IMR-90 (cell line): ENCODE measurements around the gene CAMTA1. TPM values are rescaled to one million over a fixed set of nuclear protein-coding genes. Genes with fewer than 3 reads are reported as not detected.

Experiments used
- ATAC-seq: fragments of 200-7000 bp; cut with Tn5 transposase; 2 replicates; pipeline ENCODE4 v1.9.1; 2020; ENCODE audit warnings: low read depth, mild to moderate bottlenecking, moderate library complexity
- BruUV-seq: library from RNA; stranded (reverse); fragments of 400-500 nt; replicated peaks from 2 replicates; lab custom pipeline; 2021; lab: Mats Ljungman, UMichigan
- CTCF ChIA-PET: fragments of 300-600 bp; formaldehyde crosslinking; extraction: SDS; loops from one replicate; lab custom pipeline; 2021; ENCODE audit warnings: antibody characterized with exemption; lab: Yijun Ruan, JAX
- POLR2A ChIA-PET: fragments of 300-600 bp; sonication (Branson Sonifier 250); formaldehyde crosslinking; loops from one replicate; lab custom pipeline; 2022; ENCODE audit warnings: antibody characterized with exemption; ENCODE audit not compliant: unreplicated experiment; lab: Charles Lee
- DNase-seq: peaks from one replicate; pipeline ENCODE4 v3.0.0; 2013
- H2AFZ ChIP-seq: replicated peaks from 2 replicates; pipeline ENCODE3; 2013; ENCODE audit warnings: low read length, mild to moderate bottlenecking; ENCODE audit not compliant: poor library complexity
- H2AK5ac ChIP-seq: 2 replicates; pipeline ENCODE4 v1.6.1; 2013; ENCODE audit warnings: low read depth, low read length, inconsistent platforms
- H2AK9ac ChIP-seq: replicated peaks from 2 replicates; pipeline ENCODE3; 2013; ENCODE audit warnings: mild to moderate bottlenecking, low read depth, low read length, moderate library complexity; ENCODE audit not compliant: poor library complexity
- H2BK120ac ChIP-seq: 2 replicates; pipeline ENCODE4 v1.6.1; 2013; ENCODE audit warnings: low read depth, low read length, inconsistent platforms
- H2BK15ac ChIP-seq: 3 replicates; pipeline ENCODE4 v1.6.1; 2013; ENCODE audit warnings: low read depth, low read length, inconsistent platforms
- H2BK20ac ChIP-seq: 2 replicates; pipeline ENCODE4 v1.6.1; 2013; ENCODE audit warnings: low read depth, mild to moderate bottlenecking, inconsistent platforms, low read length, moderate library complexity
- H2BK5ac ChIP-seq: 2 replicates; pipeline ENCODE4 v1.6.1; 2013; ENCODE audit warnings: mild to moderate bottlenecking, low read depth, low read length, inconsistent platforms; ENCODE audit not compliant: poor library complexity, severe bottlenecking
- H3K14ac ChIP-seq: replicated peaks from 2 replicates; pipeline ENCODE4 v1.6.1; 2013; ENCODE audit warnings: low read depth, low read length, inconsistent platforms
- H3K18ac ChIP-seq: 2 replicates; pipeline ENCODE4 v1.6.1; 2013; ENCODE audit warnings: low read depth, low read length, control low read depth
- H3K23ac ChIP-seq: 2 replicates; pipeline ENCODE4 v1.6.1; 2013; ENCODE audit warnings: low read depth, low read length, inconsistent platforms
- H3K27ac ChIP-seq: 2 replicates; pipeline ENCODE4 v1.5.1; 2013; ENCODE audit warnings: mild to moderate bottlenecking, control low read depth, low read length; ENCODE audit not compliant: insufficient read depth
- H3K27me3 ChIP-seq: 2 replicates; pipeline ENCODE4 v1.6.1; 2013; ENCODE audit warnings: low read length; ENCODE audit not compliant: control insufficient read depth, insufficient read depth
- H3K36me3 ChIP-seq: 2 replicates; pipeline ENCODE4 v1.6.1; 2013; ENCODE audit warnings: low read length, mixed read lengths; ENCODE audit not compliant: control insufficient read depth, insufficient read depth
- H3K4ac ChIP-seq: 2 replicates; pipeline ENCODE4 v1.6.1; 2013; ENCODE audit warnings: low read depth, low read length, inconsistent platforms
- H3K4me1 ChIP-seq: 2 replicates; pipeline ENCODE4 v1.6.1; 2013; ENCODE audit warnings: low read length, mixed read lengths; ENCODE audit not compliant: control insufficient read depth, insufficient read depth
- H3K4me2 ChIP-seq: 2 replicates; pipeline ENCODE4 v1.6.1; 2013; ENCODE audit warnings: low read depth, mild to moderate bottlenecking, control low read depth, low read length, moderate library complexity
- H3K4me3 ChIP-seq: 2 replicates; pipeline ENCODE4 v1.5.1; 2013; ENCODE audit warnings: low read depth, mild to moderate bottlenecking, control low read depth, low read length, moderate library complexity; ENCODE audit not compliant: insufficient read depth
- H3K56ac ChIP-seq: 2 replicates; pipeline ENCODE4 v1.6.1; 2013; ENCODE audit warnings: low read length, inconsistent platforms; ENCODE audit not compliant: insufficient read depth; ENCODE audit errors: extremely low read depth
- H3K79me1 ChIP-seq, 2 experiments: 2 replicates each; pipeline ENCODE4 v1.6.1; 2013; ENCODE audit warnings: low read length in 2 of 2, inconsistent platforms in 1 of 2, low read depth in 1 of 2
- H3K9ac ChIP-seq: 2 replicates; pipeline ENCODE4 v1.6.1; 2013; ENCODE audit warnings: low read depth, low read length, control low read depth
- H3K9me1 ChIP-seq: 2 replicates; pipeline ENCODE4 v1.6.1; 2013; ENCODE audit warnings: low read length, inconsistent platforms; ENCODE audit not compliant: insufficient read depth
- H3K9me3 ChIP-seq: 2 replicates; pipeline ENCODE4 v1.6.1; 2013; ENCODE audit warnings: low read length; ENCODE audit not compliant: control insufficient read depth, insufficient read depth
- H4K20me1 ChIP-seq: 2 replicates; pipeline ENCODE4 v1.6.1; 2013; ENCODE audit warnings: low read length, inconsistent platforms; ENCODE audit not compliant: insufficient read depth
- H4K5ac ChIP-seq: 2 replicates; pipeline ENCODE4 v1.6.1; 2013; ENCODE audit warnings: mild to moderate bottlenecking, low read depth, low read length, control low read depth
- H4K8ac ChIP-seq, 2 experiments: 2 replicates each; pipeline ENCODE4 v1.6.1; 2013; ENCODE audit warnings: low read depth in 2 of 2, low read length in 2 of 2, control low read depth in 1 of 2, inconsistent platforms in 1 of 2
- H4K91ac ChIP-seq: 2 replicates; pipeline ENCODE4 v1.6.1; 2013; ENCODE audit warnings: low read depth, low read length, inconsistent platforms; ENCODE audit not compliant: insufficient read depth
- BHLHE40 ChIP-seq: fragments of 150-350 bp; IDR thresholded peaks from 2 replicates; pipeline ENCODE4 v1.6.1; 2016; ENCODE audit warnings: mild to moderate bottlenecking, low read depth, low read length
- CEBPB ChIP-seq: IDR thresholded peaks from 2 replicates; pipeline ENCODE4 v1.6.1; 2012; ENCODE audit warnings: low read depth, low read length, improper control_type of control experiment
- CHD1 ChIP-seq: IDR thresholded peaks from 2 replicates; pipeline ENCODE4 v1.6.1; 2012; ENCODE audit warnings: low read depth, low read length, improper control_type of control experiment
- CTCF ChIP-seq: conservative IDR thresholded peaks from 2 replicates; pipeline ENCODE4 v1.5.1; 2012; ENCODE audit warnings: mild to moderate bottlenecking, low read depth, low read length, improper control_type of control experiment
- ELK1 ChIP-seq: fragments of 150-350 bp; IDR thresholded peaks from 2 replicates; pipeline ENCODE4 v1.6.1; 2016; ENCODE audit warnings: low read depth, mild to moderate bottlenecking, low read length, moderate library complexity, borderline replicate concordance
- FOS ChIP-seq: fragments of 150-350 bp; IDR thresholded peaks from 2 replicates; pipeline ENCODE4 v1.6.1; 2016; ENCODE audit warnings: low read depth, low read length
- MAFK ChIP-seq: IDR thresholded peaks from 2 replicates; pipeline ENCODE4 v1.6.1; 2012; ENCODE audit warnings: low read depth, low read length, improper control_type of control experiment
- MAZ ChIP-seq: IDR thresholded peaks from 2 replicates; pipeline ENCODE4 v1.6.1; 2012; ENCODE audit warnings: low read depth, mild to moderate bottlenecking, low read length, improper control_type of control experiment, moderate library complexity, borderline replicate concordance
- MXI1 ChIP-seq: IDR thresholded peaks from 2 replicates; pipeline ENCODE4 v1.6.1; 2012; ENCODE audit warnings: low read depth, mild to moderate bottlenecking, low read length, moderate library complexity, borderline replicate concordance
- NFE2L2 ChIP-seq: fragments of 150-350 bp; IDR thresholded peaks from 2 replicates; pipeline ENCODE4 v1.6.1; 2016; ENCODE audit warnings: low read depth, mild to moderate bottlenecking, low read length
- POLR2A ChIP-seq: IDR thresholded peaks from 2 replicates; pipeline ENCODE4 v1.6.1; 2012; ENCODE audit warnings: mild to moderate bottlenecking, low read depth, low read length
- RAD21 ChIP-seq: IDR thresholded peaks from 2 replicates; pipeline ENCODE4 v1.6.1; 2012; ENCODE audit warnings: low read length, improper control_type of control experiment
- RCOR1 ChIP-seq: IDR thresholded peaks from 2 replicates; pipeline ENCODE4 v1.6.1; 2012; ENCODE audit warnings: mild to moderate bottlenecking, low read length, improper control_type of control experiment; ENCODE audit not compliant: insufficient replicate concordance
- RFX5 ChIP-seq: IDR thresholded peaks from 2 replicates; pipeline ENCODE4 v1.8.0; 2012; ENCODE audit warnings: low read depth, mild to moderate bottlenecking, low read length, moderate library complexity
- SMC3 ChIP-seq: fragments of 150-350 bp; IDR thresholded peaks from 2 replicates; pipeline ENCODE4 v1.6.1; 2016; ENCODE audit warnings: low read depth, mild to moderate bottlenecking, antibody characterized with exemption, low read length, moderate library complexity
- USF2 ChIP-seq: fragments of 150-350 bp; IDR thresholded peaks from 2 replicates; pipeline ENCODE4 v1.6.1; 2017; ENCODE audit warnings: mild to moderate bottlenecking, antibody characterized with exemption, low read length, low read depth
- WGBS, 2 experiments: methylation state at CpG; one replicate each; pipeline versions ENCODE4 v1.1.5 to v1.1.7; 2013; ENCODE audit warnings: missing lambda C conversion rate in 2 of 2; ENCODE audit not compliant: insufficient read length in 1 of 2; ENCODE audit errors: extremely low coverage in 2 of 2; 5-methylcytosine and 5-hydroxymethylcytosine counted together
- dilution Hi-C: fragments of 300-500 bp; cut with HindIII; formaldehyde crosslinking; loops from one replicate; pipeline ENCODE4 v1.14.3; 2018; ENCODE audit warnings: low sequenced_read_pairs; ENCODE audit not compliant: unreplicated experiment
- in situ Hi-C: fragments of 300-500 bp; cut with MboI; formaldehyde crosslinking; loops from 3 replicates; pipeline ENCODE4 v1.14.3; 2019; ENCODE audit warnings: low sequenced_read_pairs, inconsistent platforms, mixed read lengths
- intact Hi-C: fragments of 100-400 bp; cut with micrococcal nuclease; formaldehyde crosslinking; loops from 2 replicates; pipeline ENCODE4 v1.10.0; 2022
- polyA plus RNA-seq, 3 experiments: library from polyadenylated mRNA; depleted of rRNA; stranded (reverse); fragments of >200 nt; gene quantifications; 2 replicates each; pipeline ENCODE4 v1.2.3, GENCODE V29; 2012; ENCODE audit warnings: low replicate concordance in 1 of 3
- total RNA-seq: library from RNA; depleted of rRNA; stranded (reverse); fragments of >200 nt; gene quantifications from 2 replicates; pipeline ENCODE4 v1.2.3, GENCODE V29; 2012

CAMTA1 gene
- total and polyA plus RNA-seq, 2 of the 4 experiments (the other 2 are of a cell fraction), result 35.5 to 74.3 TPM

- CTCF ChIA-PET, result no interaction called here
- no peaks in the 10 kb centered on the region for H3K79me1 ChIP-seq
- no peak overlapping the region for H3K27ac ChIP-seq
- no peak overlapping the region for H3K9ac ChIP-seq
- H3K23ac ChIP-seq, result no peak overlapping the region
- no peak overlapping the region for H3K4me3 ChIP-seq
- no peak overlapping the region for H3K18ac ChIP-seq
- H3K4ac ChIP-seq, result no peak overlapping the region
- DNase-seq, result no peak
- no peaks in the 10 kb centered on the region for H3K4me1 ChIP-seq
- H2AK9ac ChIP-seq, result no peak overlapping the region
- H2BK120ac ChIP-seq, result no peak overlapping the region
- dilution Hi-C loops (no loop called here), in situ Hi-C loops (no loop called here), intact Hi-C loops (no loop called here)
- H3K27me3 ChIP-seq, result peaks cover 15% of the 10 kb centered on the region
- TF ChIP-seq SMC3 (no peak), USF2 (no peak), BHLHE40 (no peak), RCOR1 (no peak), ELK1 (no peak), CTCF (no peak), MAZ (no peak), CEBPB (no peak), FOS (no peak), MAFK (no peak), RFX5 (no peak), MXI1 (no peak), POLR2A (no peak), NFE2L2 (no peak), CHD1 (no peak), RAD21 (no peak)
- no peaks in the 10 kb centered on the region for H3K9me1 ChIP-seq
- H2AFZ ChIP-seq, result no peak overlapping the region
- no peaks in the 10 kb centered on the region for H4K20me1 ChIP-seq
- no peak overlapping the region for H2AK5ac ChIP-seq
- H2BK20ac ChIP-seq, result no peak overlapping the region
- no peak overlapping the region for H3K56ac ChIP-seq
- no peaks in the 10 kb centered on the region for H3K9me3 ChIP-seq
- no peaks in the 10 kb centered on the region for H3K36me3 ChIP-seq
- no peak for ATAC-seq
- no CpG with 5 or more reads among the region's 3 CpGs for WGBS, 2 experiments
- POLR2A ChIA-PET, result no interaction called here
- H3K4me2 ChIP-seq, result no peak overlapping the region
- no TSS peak for BruUV-seq
- no peak overlapping the region for H2BK5ac ChIP-seq
- H4K8ac ChIP-seq, result no peak overlapping the region
- H4K5ac ChIP-seq, result no peak overlapping the region
- H3K14ac ChIP-seq, result no peak overlapping the region
- no peak overlapping the region for H4K91ac ChIP-seq
- no peak overlapping the region for H2BK15ac ChIP-seq
Observed at GRCh38 chr1:6948416-6948815, 163.2 kb downstream of the CAMTA1 start.
